T-helper 2 cell treated with Interferon-gamma antibody and Interleukin-4, amounts not matched to agents 5 μg/mL and 100 μg/mL, for 36 hours (primary cell): ENCODE measurements around the gene E2F1.

Experiments
- DNase-seq: peaks from one replicate; pipeline ENCODE4 v3.0.0; 2021; ENCODE audit warnings: low spot score
- H3K27ac Mint-ChIP-seq: one replicate; pipeline ENCODE4 v1.8.0; 2021; ENCODE audit warnings: mild to moderate bottlenecking, mixed read lengths
- H3K27me3 Mint-ChIP-seq: one replicate; pipeline ENCODE4 v1.8.0; 2021; ENCODE audit warnings: low read depth, mixed read lengths
- H3K36me3 Mint-ChIP-seq: one replicate; pipeline ENCODE4 v1.8.0; 2021; ENCODE audit warnings: low read depth, mixed read lengths
- H3K4me1 Mint-ChIP-seq: one replicate; pipeline ENCODE4 v1.8.0; 2021; ENCODE audit warnings: low read depth, mixed read lengths
- H3K4me3 Mint-ChIP-seq: one replicate; pipeline ENCODE4 v1.8.0; 2022; ENCODE audit warnings: mild to moderate bottlenecking, moderate library complexity, mixed read lengths
- H3K9me3 Mint-ChIP-seq: one replicate; pipeline ENCODE4 v1.8.0; 2021; ENCODE audit warnings: mixed read lengths

The E2F1 gene

DNA sequence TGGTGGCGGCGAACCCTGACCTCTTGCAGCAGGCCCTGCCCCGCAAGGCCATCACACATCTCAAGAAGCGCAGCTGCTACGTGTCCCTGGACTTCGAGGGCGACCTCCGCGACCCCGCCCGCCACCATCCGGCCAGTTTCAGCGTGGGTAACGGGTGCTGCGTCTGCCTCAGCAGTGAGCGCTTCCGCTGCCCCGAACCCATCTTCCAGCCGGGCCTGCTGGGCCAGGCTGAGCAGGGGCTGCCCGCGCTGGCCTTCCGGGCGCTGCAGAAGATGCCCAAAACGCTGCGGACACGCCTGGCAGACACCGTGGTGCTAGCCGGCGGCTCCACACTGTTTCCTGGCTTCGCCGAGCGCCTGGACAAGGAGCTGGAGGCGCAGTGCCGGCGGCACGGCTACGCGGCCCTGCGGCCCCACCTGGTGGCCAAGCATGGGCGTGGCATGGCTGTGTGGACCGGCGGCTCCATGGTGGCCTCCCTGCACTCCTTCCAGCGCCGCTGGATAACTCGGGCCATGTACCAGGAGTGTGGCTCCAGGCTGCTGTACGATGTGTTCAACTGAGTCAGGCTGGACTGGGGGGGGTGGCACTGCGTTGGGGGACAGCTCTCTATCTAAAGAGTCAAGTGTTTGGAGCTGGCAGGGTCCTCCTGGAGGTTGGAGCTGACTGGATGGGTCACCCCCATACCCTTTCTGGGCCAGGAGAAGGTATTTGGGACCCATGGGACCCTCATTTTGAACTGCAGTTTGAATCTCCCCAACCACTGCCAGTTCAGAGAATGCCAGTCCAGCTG, 18.3 kb downstream of the E2F1 start:
- no peaks in the 10 kb centered on the region for H3K9me3 Mint-ChIP-seq
- peaks cover 8% of the 10 kb centered on the region for H3K36me3 Mint-ChIP-seq
- peaks cover 35% of the 10 kb centered on the region for H3K4me1 Mint-ChIP-seq
- H3K27ac Mint-ChIP-seq: peak overlapping the region; percentile 68
- no peaks in the 10 kb centered on the region for H3K27me3 Mint-ChIP-seq
- H3K4me3 Mint-ChIP-seq: peak overlapping the region; percentile 80
- DNase-seq: peak; percentile 77

- Mint-ChIP-seq H3K36me3 (peaks cover 8% of the 10 kb centered on the region), H3K27ac (peak overlapping the region; percentile 68), H3K4me1 (peaks cover 38% of the 10 kb centered on the region), H3K9me3 (no peaks in the 10 kb centered on the region), H3K4me3 (peak overlapping the region; percentile 80), H3K27me3 (no peaks in the 10 kb centered on the region)
- DNase-seq: peak; percentile 54
Measured at GRCh38 chr20:33667245-33667675, 18.9 kb downstream of the E2F1 start.

- peaks cover 4% of the 10 kb centered on the region for H3K36me3 Mint-ChIP-seq
- H3K27ac Mint-ChIP-seq: peak within 1 kb of the TSS; percentile 93
- peak; percentile 88 for DNase-seq
- H3K9me3 Mint-ChIP-seq: no peaks in the 10 kb centered on the region
- H3K27me3 Mint-ChIP-seq: no peaks in the 10 kb centered on the region
- peak within 1 kb of the TSS; percentile 90 for H3K4me3 Mint-ChIP-seq
- peaks cover 38% of the 10 kb centered on the region for H3K4me1 Mint-ChIP-seq
Measured at GRCh38 chr20:33666293-33667244, 19.6 kb downstream of the E2F1 start, which contains the start of gene ACTL10. Gene ACTL10, plus strand, starts transcription at chr20:33666943. Its CDS starts 555 bp downstream, at chr20:33667498.

GRCh38 chr20:33664762-33665144, 21.4 kb downstream of the E2F1 start:
- H3K36me3 Mint-ChIP-seq: peaks cover 4% of the 10 kb centered on the region
- peak overlapping the region; percentile 82 for H3K4me3 Mint-ChIP-seq
- DNase-seq: peak; percentile 42
- H3K4me1 Mint-ChIP-seq: peaks cover 38% of the 10 kb centered on the region
- H3K27ac Mint-ChIP-seq: peak overlapping the region; percentile 88
- no peaks in the 10 kb centered on the region for H3K27me3 Mint-ChIP-seq
- H3K9me3 Mint-ChIP-seq: no peaks in the 10 kb centered on the region

- peaks cover 4% of the 10 kb centered on the region for H3K36me3 Mint-ChIP-seq
- peaks cover 38% of the 10 kb centered on the region for H3K4me1 Mint-ChIP-seq
- peak overlapping the region; percentile 88 for H3K27ac Mint-ChIP-seq
- peak overlapping the region; percentile 82 for H3K4me3 Mint-ChIP-seq
- H3K27me3 Mint-ChIP-seq: no peaks in the 10 kb centered on the region
- no peaks in the 10 kb centered on the region for H3K9me3 Mint-ChIP-seq
- no peak for DNase-seq
Measured at GRCh38 chr20:33664085-33664761, 22.0 kb downstream of the E2F1 start.

GRCh38 chr20:33663161-33664084, 22.8 kb downstream of the E2F1 start:
- Mint-ChIP-seq H3K27ac (peak overlapping the region; percentile 88), H3K27me3 (no peaks in the 10 kb centered on the region), H3K9me3 (no peaks in the 10 kb centered on the region), H3K36me3 (peaks cover 2% of the 10 kb centered on the region), H3K4me3 (peak overlapping the region; percentile 82), H3K4me1 (peaks cover 32% of the 10 kb centered on the region)
- DNase-seq: peak; percentile 88

GRCh38 chr20:33662172-33662571, 24.0 kb downstream of the E2F1 start, which contains the start of gene C20orf144:
Gene C20orf144, plus strand, starts transcription at chr20:33662327. Its CDS starts 19 bp downstream, at chr20:33662346.
- Mint-ChIP-seq H3K4me3 (peak within 1 kb of the TSS; percentile 82), H3K27ac (peak within 1 kb of the TSS; percentile 84), H3K9me3 (no peaks in the 10 kb centered on the region), H3K4me1 (peaks cover 29% of the 10 kb centered on the region), H3K27me3 (no peaks in the 10 kb centered on the region), H3K36me3 (peaks cover under 1% of the 10 kb centered on the region)
- no peak for DNase-seq

DNA sequence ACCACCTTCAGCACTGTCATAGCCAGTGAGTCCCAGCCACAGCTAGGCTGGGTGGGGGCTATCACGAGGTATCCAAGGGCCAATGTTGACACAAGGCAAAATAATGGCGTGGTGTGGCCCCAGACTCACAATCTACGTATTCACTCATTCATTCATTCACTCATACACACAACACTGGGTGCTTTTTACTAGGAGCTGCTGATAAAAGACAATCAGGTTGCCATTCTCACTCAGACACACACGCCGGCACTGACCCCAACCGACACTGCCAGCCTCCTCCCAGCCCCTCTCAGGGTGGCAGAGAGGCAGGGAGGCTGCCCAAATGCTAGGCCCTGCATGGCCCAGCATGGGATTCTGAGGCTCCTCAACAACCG, 25.5 kb downstream of the E2F1 start:
- H3K27ac Mint-ChIP-seq: no peak overlapping the region
- peaks cover 2% of the 10 kb centered on the region for H3K36me3 Mint-ChIP-seq
- no peaks in the 10 kb centered on the region for H3K9me3 Mint-ChIP-seq
- H3K4me3 Mint-ChIP-seq: no peak overlapping the region
- peaks cover 20% of the 10 kb centered on the region for H3K4me1 Mint-ChIP-seq
- no peaks in the 10 kb centered on the region for H3K27me3 Mint-ChIP-seq
- DNase-seq: no peak

DNA sequence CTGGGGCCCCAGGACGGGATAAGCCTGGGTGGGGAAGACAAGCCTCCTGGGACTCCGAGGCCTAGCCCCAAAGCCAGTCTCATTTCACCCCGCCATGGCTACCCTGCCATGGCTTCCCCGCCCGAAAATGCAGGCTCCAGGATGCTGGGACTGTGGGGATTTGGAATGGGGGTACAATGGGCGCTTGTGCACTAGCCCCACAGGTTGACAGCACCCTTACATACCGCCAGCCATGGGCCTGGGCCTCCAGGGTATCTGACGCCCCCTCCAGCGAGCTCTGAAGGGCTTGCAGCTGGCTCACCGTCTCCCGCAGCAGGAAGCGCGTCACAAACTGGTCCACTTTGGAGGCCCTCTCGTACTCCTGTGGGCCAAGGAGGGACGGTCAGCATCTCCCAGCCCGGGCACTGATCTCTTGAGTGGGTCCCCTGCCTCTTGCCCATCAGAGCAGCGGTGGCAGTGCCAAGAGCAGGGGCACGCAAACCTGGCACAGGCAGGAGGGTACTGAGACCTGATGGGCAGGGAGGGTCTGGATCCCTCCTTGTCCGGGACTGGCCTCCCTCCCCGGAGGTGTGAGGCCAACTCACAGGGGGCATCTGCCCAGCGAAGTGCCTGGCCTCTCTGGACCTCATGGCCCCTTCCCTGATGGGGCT, 26.0 kb downstream of the E2F1 start:
- no peak for DNase-seq
- Mint-ChIP-seq H3K27ac (no peak overlapping the region), H3K27me3 (no peaks in the 10 kb centered on the region), H3K36me3 (peaks cover 2% of the 10 kb centered on the region), H3K9me3 (no peaks in the 10 kb centered on the region), H3K4me1 (peaks cover 17% of the 10 kb centered on the region), H3K4me3 (no peak overlapping the region)

- Mint-ChIP-seq H3K27me3 (no peaks in the 10 kb centered on the region), H3K36me3 (peaks cover 2% of the 10 kb centered on the region), H3K9me3 (no peaks in the 10 kb centered on the region), H3K4me3 (no peak overlapping the region), H3K4me1 (peaks cover 10% of the 10 kb centered on the region), H3K27ac (no peak overlapping the region)
- no peak for DNase-seq
Measured at GRCh38 chr20:33659341-33660034, 26.7 kb downstream of the E2F1 start.

GRCh38 chr20:33658929-33659328, 27.3 kb downstream of the E2F1 start:
- H3K27me3 Mint-ChIP-seq: no peaks in the 10 kb centered on the region
- no peak overlapping the region for H3K4me3 Mint-ChIP-seq
- no peak overlapping the region for H3K27ac Mint-ChIP-seq
- peaks cover 7% of the 10 kb centered on the region for H3K4me1 Mint-ChIP-seq
- no peak for DNase-seq
- peaks cover 2% of the 10 kb centered on the region for H3K36me3 Mint-ChIP-seq
- no peaks in the 10 kb centered on the region for H3K9me3 Mint-ChIP-seq

DNA sequence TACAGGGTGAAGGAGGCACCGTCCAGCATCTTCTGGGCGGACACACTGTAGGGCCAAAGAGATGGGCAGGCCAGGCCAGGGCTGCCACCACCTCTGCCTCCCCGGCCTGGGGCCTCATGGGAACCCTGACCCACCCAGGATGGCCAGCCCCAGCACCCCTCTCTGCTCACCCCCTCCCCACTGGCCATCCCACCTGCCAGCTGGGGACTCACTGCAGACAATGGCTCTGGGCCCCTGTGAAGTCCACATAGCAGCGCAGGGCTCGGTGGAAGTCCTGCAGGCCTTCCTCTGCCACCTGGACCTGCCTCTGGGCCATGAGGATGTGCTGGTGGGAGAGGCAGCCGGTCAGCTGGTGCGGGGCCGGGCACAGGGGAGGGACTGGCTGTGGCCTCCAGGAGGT, 27.7 kb downstream of the E2F1 start:
- Mint-ChIP-seq H3K4me3 (no peak overlapping the region), H3K36me3 (peaks cover 2% of the 10 kb centered on the region), H3K9me3 (no peaks in the 10 kb centered on the region), H3K27me3 (no peaks in the 10 kb centered on the region), H3K4me1 (peaks cover 7% of the 10 kb centered on the region), H3K27ac (no peak overlapping the region)
- no peak for DNase-seq
